HUES48 (cell line): ENCODE results near the gene ADAT1.

ENCODE experiments used
- H3K27ac ChIP-seq: one replicate; pipeline ENCODE4 v1.7.0; 2013; ENCODE audit warnings: low read depth, low read length, inconsistent platforms
- H3K27me3 ChIP-seq: 2 replicates; pipeline ENCODE4 v1.6.1; 2013; ENCODE audit warnings: mild to moderate bottlenecking, low read length; ENCODE audit not compliant: control insufficient read depth, insufficient read depth
- H3K36me3 ChIP-seq: 2 replicates; pipeline ENCODE4 v1.6.1; 2013; ENCODE audit warnings: low read length; ENCODE audit not compliant: control insufficient read depth, insufficient read depth
- H3K4me1 ChIP-seq: 2 replicates; pipeline ENCODE4 v1.6.1; 2013; ENCODE audit warnings: mild to moderate bottlenecking, low read length; ENCODE audit not compliant: control insufficient read depth, insufficient read depth
- H3K4me3 ChIP-seq: 2 replicates; pipeline ENCODE4 v1.5.1; 2013; ENCODE audit warnings: mild to moderate bottlenecking, low read depth, low read length
- H3K9ac ChIP-seq: 2 replicates; pipeline ENCODE4 v1.6.1; 2013; ENCODE audit warnings: mild to moderate bottlenecking, low read depth, low read length, moderate library complexity
- H3K9me3 ChIP-seq: 2 replicates; pipeline ENCODE4 v1.6.1; 2013; ENCODE audit warnings: low read length; ENCODE audit not compliant: control insufficient read depth, insufficient read depth

Gene ADAT1, protein sequence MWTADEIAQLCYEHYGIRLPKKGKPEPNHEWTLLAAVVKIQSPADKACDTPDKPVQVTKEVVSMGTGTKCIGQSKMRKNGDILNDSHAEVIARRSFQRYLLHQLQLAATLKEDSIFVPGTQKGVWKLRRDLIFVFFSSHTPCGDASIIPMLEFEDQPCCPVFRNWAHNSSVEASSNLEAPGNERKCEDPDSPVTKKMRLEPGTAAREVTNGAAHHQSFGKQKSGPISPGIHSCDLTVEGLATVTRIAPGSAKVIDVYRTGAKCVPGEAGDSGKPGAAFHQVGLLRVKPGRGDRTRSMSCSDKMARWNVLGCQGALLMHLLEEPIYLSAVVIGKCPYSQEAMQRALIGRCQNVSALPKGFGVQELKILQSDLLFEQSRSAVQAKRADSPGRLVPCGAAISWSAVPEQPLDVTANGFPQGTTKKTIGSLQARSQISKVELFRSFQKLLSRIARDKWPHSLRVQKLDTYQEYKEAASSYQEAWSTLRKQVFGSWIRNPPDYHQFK

GRCh38 chr16:75622761-75623605, at the start of gene ADAT1:
Gene ADAT1 (minus strand): TSS chr16:75623281. CDS start chr16:75620799, 2,482 bp downstream.
- H3K27ac ChIP-seq: peak within 1 kb of the TSS; percentile 94

GRCh38 chr16:75667503-75667902, 44.4 kb upstream of the ADAT1 start:
- Histone ChIP-seq H3K9me3 (no peaks in the 10 kb centered on the region), H3K4me3 (no peak overlapping the region), H3K27me3 (no peaks in the 10 kb centered on the region), H3K36me3 (no peaks in the 10 kb centered on the region), H3K9ac (no peak overlapping the region), H3K27ac (no peak overlapping the region), H3K4me1 (no peaks in the 10 kb centered on the region)

More at GRCh38 chr16:75622761-75623605, at the start of gene ADAT1:
- H3K9ac ChIP-seq: peak within 1 kb of the TSS; percentile 91
- H3K36me3 ChIP-seq: peaks cover 53% of the 10 kb centered on the region
- no peaks in the 10 kb centered on the region for H3K27me3 ChIP-seq
- H3K4me1 ChIP-seq: peaks cover 3% of the 10 kb centered on the region; the same call in 1 of the 2 replicates
- H3K4me3 ChIP-seq: peak within 1 kb of the TSS; percentile 88
- H3K9me3 ChIP-seq: no peaks in the 10 kb centered on the region

DNA sequence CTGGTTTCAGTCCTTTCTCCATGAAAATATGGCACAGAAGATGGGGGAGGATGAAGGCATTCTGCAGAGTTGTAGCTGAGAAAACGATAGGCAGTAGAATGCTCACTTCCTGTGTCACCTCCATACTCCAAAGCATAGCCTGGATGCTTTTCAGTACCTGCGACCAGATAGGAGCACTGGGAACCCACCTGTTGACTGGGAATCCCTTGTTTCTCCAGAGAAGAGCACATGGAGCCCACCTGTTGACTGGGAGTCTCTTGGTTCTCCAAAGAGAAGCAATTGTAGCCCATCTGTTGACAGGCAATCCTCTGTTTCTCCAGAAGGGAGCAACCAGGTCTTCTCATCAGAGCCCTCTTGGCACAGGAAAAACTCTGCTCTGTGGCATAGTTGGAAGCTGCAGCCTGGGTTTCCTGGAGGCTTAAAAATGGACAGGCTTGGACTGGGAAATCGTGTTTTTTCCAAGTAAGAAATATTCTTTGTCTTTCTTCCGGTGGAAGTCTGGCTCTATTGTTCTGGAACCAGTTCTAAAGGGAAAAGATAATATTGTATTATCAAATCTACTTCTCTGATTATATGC, 37.7 kb upstream of the ADAT1 start:
- no peaks in the 10 kb centered on the region for H3K4me1 ChIP-seq
- no peaks in the 10 kb centered on the region for H3K9me3 ChIP-seq
- H3K4me3 ChIP-seq: no peak overlapping the region
- H3K27ac ChIP-seq: no peak overlapping the region
- no peaks in the 10 kb centered on the region for H3K27me3 ChIP-seq
- H3K9ac ChIP-seq: no peak overlapping the region
- peaks cover 30% of the 10 kb centered on the region for H3K36me3 ChIP-seq

DNA sequence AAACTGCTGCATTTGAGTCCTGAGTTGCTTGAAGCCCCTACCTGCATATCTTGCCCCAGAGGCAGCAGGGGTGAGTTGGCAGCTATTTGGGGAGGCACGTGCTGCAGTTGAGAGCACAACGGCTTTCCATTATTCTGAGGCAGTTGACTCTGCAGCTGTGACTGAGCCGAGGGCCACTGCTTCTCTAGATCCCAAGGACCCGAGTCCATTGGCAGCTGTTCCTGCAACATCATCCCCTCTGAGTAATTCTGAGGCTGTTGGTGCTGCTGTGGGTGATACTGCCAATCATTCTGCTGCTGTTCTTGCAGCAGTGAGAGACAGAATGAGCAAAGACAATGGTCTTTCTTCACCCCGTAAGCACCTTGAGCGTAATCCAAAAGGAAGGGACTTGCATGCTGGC, 37.2 kb upstream of the ADAT1 start:
- Histone ChIP-seq H3K27ac (no peak overlapping the region), H3K27me3 (no peaks in the 10 kb centered on the region), H3K4me3 (no peak overlapping the region), H3K9ac (no peak overlapping the region), H3K4me1 (no peaks in the 10 kb centered on the region), H3K36me3 (peaks cover 35% of the 10 kb centered on the region), H3K9me3 (no peaks in the 10 kb centered on the region)

- no peak overlapping the region for H3K27ac ChIP-seq
- H3K4me1 ChIP-seq: no peaks in the 10 kb centered on the region
- no peaks in the 10 kb centered on the region for H3K9me3 ChIP-seq
- no peaks in the 10 kb centered on the region for H3K27me3 ChIP-seq
- no peak overlapping the region for H3K9ac ChIP-seq
- no peak overlapping the region for H3K4me3 ChIP-seq
- H3K36me3 ChIP-seq: peaks cover 47% of the 10 kb centered on the region
Measured at GRCh38 chr16:75658175-75658574, 35.1 kb upstream of the ADAT1 start.

GRCh38 chr16:75653922-75654321, 30.8 kb upstream of the ADAT1 start:
- Histone ChIP-seq H3K27me3 (no peaks in the 10 kb centered on the region), H3K9me3 (no peaks in the 10 kb centered on the region), H3K36me3 (peaks cover 46% of the 10 kb centered on the region), H3K9ac (no peak overlapping the region), H3K4me3 (no peak overlapping the region), H3K27ac (no peak overlapping the region), H3K4me1 (peaks cover 12% of the 10 kb centered on the region)

- peak overlapping the region; percentile 86 for H3K9ac ChIP-seq
- peak overlapping the region; percentile 95 for H3K4me3 ChIP-seq
- no peaks in the 10 kb centered on the region for H3K27me3 ChIP-seq
- no peaks in the 10 kb centered on the region for H3K9me3 ChIP-seq
- peaks cover 19% of the 10 kb centered on the region for H3K4me1 ChIP-seq
- H3K36me3 ChIP-seq: peaks cover 20% of the 10 kb centered on the region
- H3K27ac ChIP-seq: peak overlapping the region; percentile 90
Measured at GRCh38 chr16:75648265-75649076, 25.4 kb upstream of the ADAT1 start.

DNA sequence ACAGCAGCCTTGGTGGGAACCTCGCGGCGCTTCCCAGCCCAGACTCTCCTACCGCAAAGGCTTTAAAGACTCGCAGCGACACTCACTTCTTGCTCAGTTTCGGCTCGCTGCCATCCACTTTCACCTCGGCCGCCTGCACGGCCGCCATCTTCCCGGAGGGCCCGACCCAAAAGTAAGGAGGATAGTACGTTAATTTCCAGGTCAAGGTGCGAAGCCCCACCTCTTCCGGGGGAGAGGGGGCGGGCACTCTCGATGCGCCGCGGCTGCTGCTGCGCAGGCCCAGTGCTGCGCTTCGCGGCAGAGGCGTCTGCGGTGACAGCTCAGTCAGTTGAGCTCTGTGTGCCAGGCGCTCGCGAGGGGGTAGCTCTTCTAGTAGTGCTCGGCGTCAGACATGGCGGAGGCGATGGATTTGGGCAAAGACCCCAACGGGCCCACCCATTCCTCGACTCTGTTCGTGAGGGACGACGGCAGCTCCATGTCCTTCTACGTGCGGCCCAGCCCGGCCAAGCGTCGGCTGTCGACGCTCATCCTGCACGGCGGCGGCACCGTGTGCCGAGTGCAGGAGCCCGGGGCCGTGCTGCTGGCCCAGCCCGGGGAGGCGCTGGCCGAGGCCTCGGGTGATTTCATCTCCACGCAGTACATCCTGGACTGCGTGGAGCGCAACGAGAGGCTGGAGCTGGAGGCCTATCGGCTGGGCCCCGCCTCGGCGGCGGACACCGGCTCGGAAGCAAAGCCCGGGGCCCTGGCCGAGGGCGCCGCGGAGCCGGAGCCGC, 24.6 kb upstream of the ADAT1 start, which contains the start of the genes KARS1 and TERF2IP:
KARS1 (minus strand) TSS at position 174 of the 773 bp plus-strand sequence; CDS start at position 148, 26 bp downstream.
TERF2IP (plus strand) TSS at position 282 of the 773 bp plus-strand sequence; CDS start at position 392, 110 bp downstream.
- Histone ChIP-seq H3K4me3 (peak within 1 kb of the TSS; percentile 95), H3K9me3 (no peaks in the 10 kb centered on the region), H3K27ac (peak within 1 kb of the TSS; percentile 90), H3K9ac (peak within 1 kb of the TSS; percentile 89), H3K36me3 (peaks cover 26% of the 10 kb centered on the region), H3K27me3 (no peaks in the 10 kb centered on the region), H3K4me1 (peaks cover 19% of the 10 kb centered on the region)

GRCh38 chr16:75647112-75647491, 24.0 kb upstream of the ADAT1 start:
- Histone ChIP-seq H3K27me3 (no peaks in the 10 kb centered on the region), H3K9ac (peak overlapping the region; percentile 89), H3K4me1 (peaks cover 18% of the 10 kb centered on the region), H3K36me3 (peaks cover 31% of the 10 kb centered on the region), H3K9me3 (no peaks in the 10 kb centered on the region), H3K27ac (peak overlapping the region; percentile 80), H3K4me3 (peak overlapping the region; percentile 95)
